ENCODE data around the gene ANKDD1B. TPM values are rescaled to one million over a fixed set of nuclear protein-coding genes. Genes with fewer than 3 reads are reported as not detected.
"Not testable (repeated sequence)": the region's sequence is repeated elsewhere in the genome, so short reads cannot be mapped to it uniquely, and the experiment has no call there.

Gene ANKDD1B
- total and polyA plus RNA-seq, 2 donors = 0.33 to 1.6 TPM

DNA sequence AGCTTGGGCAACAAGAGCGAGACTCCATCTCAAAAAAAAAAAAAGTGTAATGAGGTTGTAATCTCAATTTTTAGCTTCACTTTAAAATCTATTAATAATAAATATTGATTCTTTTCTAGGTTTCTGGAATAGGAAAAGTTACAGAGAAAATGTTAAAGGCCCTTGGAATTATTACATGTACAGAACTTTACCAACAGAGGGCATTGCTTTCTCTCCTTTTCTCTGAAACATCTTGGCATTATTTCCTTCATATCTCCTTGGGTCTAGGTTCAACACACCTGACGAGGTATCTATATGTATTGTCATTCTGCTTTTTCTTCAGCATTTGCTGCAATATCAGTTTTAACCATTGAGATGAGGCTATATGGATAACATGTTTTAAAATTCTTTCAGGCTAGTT lies 26.6 kb upstream of the ANKDD1B start:
- Histone ChIP-seq H3K4me3 (ENCODE audit: low read length in 2 of 2) (no peak overlapping the region), H3K9me3 (ENCODE audit: control insufficient read depth in 2 of 2, insufficient read depth in 1 of 2, low read length in 1 of 2) (no peaks in the 10 kb centered on the region), H3K27ac (ENCODE audit: low read depth in 1 of 2, low read length in 1 of 2) (no peak overlapping the region), H3K27me3 (ENCODE audit: control insufficient read depth in 2 of 2, insufficient read depth in 1 of 2, low read length in 1 of 2) (no peaks in the 10 kb centered on the region), H3K4me1 (ENCODE audit: control insufficient read depth in 2 of 2, insufficient read depth in 2 of 2, low read length in 2 of 2) (no peaks in the 10 kb centered on the region), H3K36me3 (ENCODE audit: control insufficient read depth in 2 of 2, insufficient read depth in 2 of 2, low read length in 1 of 2) (peaks cover 0 to 7% of the 10 kb centered on the region in 2 donors)
- no peak for DNase-seq (ENCODE audit: low read depth in 6 of 9, low spot score in 9 of 9)
- 94% methylated on average over 2 of the region's 2 CpGs for WGBS

DNA sequence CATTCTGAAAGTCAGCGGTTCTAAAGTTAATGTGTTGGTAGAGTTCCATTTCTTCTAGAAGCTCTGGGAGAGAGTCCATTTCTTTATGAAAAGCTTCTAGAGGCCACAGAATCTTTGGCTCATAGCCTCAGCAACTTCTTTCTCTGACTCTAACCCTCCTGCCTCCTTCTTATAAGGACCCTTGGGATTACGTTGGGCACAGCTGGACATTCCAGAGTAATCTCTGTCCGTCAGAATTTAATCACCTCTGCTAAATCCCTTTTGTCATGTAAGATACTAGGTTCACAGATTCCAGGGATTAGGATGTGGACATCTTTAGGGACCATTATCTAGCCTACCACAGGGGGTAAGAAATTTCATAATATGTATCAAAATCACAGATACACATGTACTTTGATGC lies 22.6 kb upstream of the ANKDD1B start:
- Histone ChIP-seq H3K27ac (ENCODE audit: low read depth in 1 of 2, low read length in 1 of 2) (no peak overlapping the region), H3K9me3 (ENCODE audit: control insufficient read depth in 2 of 2, insufficient read depth in 1 of 2, low read length in 1 of 2) (no peaks in the 10 kb centered on the region), H3K27me3 (ENCODE audit: control insufficient read depth in 2 of 2, insufficient read depth in 1 of 2, low read length in 1 of 2) (no peaks in the 10 kb centered on the region), H3K4me1 (ENCODE audit: control insufficient read depth in 2 of 2, insufficient read depth in 2 of 2, low read length in 2 of 2) (no peaks in the 10 kb centered on the region), H3K4me3 (ENCODE audit: low read length in 2 of 2) (no peak overlapping the region), H3K36me3 (ENCODE audit: control insufficient read depth in 2 of 2, insufficient read depth in 2 of 2, low read length in 1 of 2) (peaks cover 0 to 4% of the 10 kb centered on the region in 2 donors)
- DNase-seq (ENCODE audit: low read depth in 6 of 9, low spot score in 9 of 9) = no peak
- WGBS = 97% methylated on average over 3 of the region's 3 CpGs

DNA sequence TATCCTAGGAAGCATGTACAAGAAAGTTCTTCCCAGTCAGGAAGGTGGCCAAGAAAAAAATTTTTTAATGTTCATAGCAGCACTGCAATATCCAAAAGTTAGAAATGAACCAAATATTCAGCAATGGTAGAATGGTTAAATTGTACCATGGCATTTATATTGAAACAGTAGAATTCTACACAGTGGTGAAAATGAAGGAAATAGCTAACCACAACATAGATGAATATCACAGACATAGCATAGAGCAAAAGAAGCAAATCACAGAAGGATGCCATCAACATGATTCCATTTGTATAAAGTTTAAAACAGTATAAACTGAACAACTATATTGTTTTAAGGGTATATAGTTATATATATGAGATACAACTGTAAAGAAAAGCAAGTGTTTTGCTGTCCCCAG lies 10.7 kb upstream of the ANKDD1B start:
- H3K9me3 ChIP-seq (ENCODE audit: control insufficient read depth in 2 of 2, insufficient read depth in 1 of 2, low read length in 1 of 2) = no peaks in the 10 kb centered on the region
- no peak overlapping the region for H3K27ac ChIP-seq (ENCODE audit: low read depth in 1 of 2, low read length in 1 of 2)
- H3K4me1 ChIP-seq (ENCODE audit: control insufficient read depth in 2 of 2, insufficient read depth in 2 of 2, low read length in 2 of 2) = no peaks in the 10 kb centered on the region
- H3K4me3 ChIP-seq (ENCODE audit: low read length in 2 of 2) = no peak overlapping the region
- H3K27me3 ChIP-seq (ENCODE audit: control insufficient read depth in 2 of 2, insufficient read depth in 1 of 2, low read length in 1 of 2) = no peaks in the 10 kb centered on the region
- H3K36me3 ChIP-seq (ENCODE audit: control insufficient read depth in 2 of 2, insufficient read depth in 2 of 2, low read length in 1 of 2) = peaks cover 6% of the 10 kb centered on the region in 2 donors
- DNase-seq (ENCODE audit: low read depth in 6 of 9, low spot score in 9 of 9) = peak in 3 of 9 donors; percentile 8 to 40 (median 19)

DNA sequence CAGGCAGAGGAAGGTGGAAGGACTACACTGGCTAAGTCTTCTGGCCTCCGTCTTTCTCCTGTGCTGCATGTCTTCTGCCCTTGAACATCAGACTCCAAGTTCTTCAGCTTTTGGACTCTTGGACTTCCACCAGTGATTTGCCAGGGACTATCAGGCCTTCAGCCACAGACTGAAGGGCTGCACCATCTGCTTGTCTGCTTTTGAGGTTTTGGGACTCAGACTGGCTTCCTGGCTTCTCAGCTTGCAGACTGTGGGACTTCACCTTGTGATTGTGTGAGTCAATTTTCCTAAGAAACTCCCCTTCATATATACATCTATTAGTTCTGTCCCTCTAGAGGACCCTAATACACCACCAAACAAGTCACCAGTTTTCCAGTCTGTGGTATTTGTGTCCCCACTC lies 9.7 kb upstream of the ANKDD1B start:
- no peaks in the 10 kb centered on the region for H3K9me3 ChIP-seq (ENCODE audit: control insufficient read depth in 2 of 2, insufficient read depth in 1 of 2, low read length in 1 of 2)
- no peaks in the 10 kb centered on the region for H3K27me3 ChIP-seq (ENCODE audit: control insufficient read depth in 2 of 2, insufficient read depth in 1 of 2, low read length in 1 of 2)

DNA sequence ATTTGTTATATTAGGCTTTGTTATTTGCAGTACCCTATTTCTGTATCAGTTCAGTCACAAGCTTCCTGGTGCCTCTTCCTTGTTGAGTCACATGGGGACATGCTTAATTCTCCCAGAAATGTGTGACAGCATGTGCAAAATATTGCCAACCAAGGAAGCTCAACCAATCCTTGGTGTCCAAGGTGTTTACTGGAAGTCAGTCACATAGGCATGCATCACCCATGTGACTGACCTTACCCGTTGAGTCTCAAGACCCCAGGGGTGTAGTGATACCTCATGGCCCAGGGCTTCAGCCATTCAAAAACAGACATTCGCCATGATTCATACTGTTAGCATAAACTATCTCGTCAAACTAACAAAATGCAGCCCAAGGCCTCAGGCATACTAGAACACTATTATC lies 9.3 kb upstream of the ANKDD1B start:
- Histone ChIP-seq H3K36me3 (ENCODE audit: control insufficient read depth in 2 of 2, insufficient read depth in 2 of 2, low read length in 1 of 2) (peaks cover 6% of the 10 kb centered on the region in 2 donors), H3K27me3 (ENCODE audit: control insufficient read depth in 2 of 2, insufficient read depth in 1 of 2, low read length in 1 of 2) (no peaks in the 10 kb centered on the region), H3K27ac (ENCODE audit: low read depth in 1 of 2, low read length in 1 of 2) (no peak overlapping the region), H3K9me3 (ENCODE audit: control insufficient read depth in 2 of 2, insufficient read depth in 1 of 2, low read length in 1 of 2) (no peaks in the 10 kb centered on the region), H3K4me3 (ENCODE audit: low read length in 2 of 2) (no peak overlapping the region), H3K4me1 (ENCODE audit: control insufficient read depth in 2 of 2, insufficient read depth in 2 of 2, low read length in 2 of 2) (no peaks in the 10 kb centered on the region)
- WGBS = 98% methylated on average over 3 of the region's 3 CpGs
- DNase-seq (ENCODE audit: low read depth in 6 of 9, low spot score in 9 of 9) = no peak

More for the DNA sequence above, 9.7 kb upstream of the ANKDD1B start:
- WGBS = 100% methylated on average over 1 of the region's 1 CpG
- no peak for DNase-seq (ENCODE audit: low read depth in 6 of 9, low spot score in 9 of 9)
- Histone ChIP-seq H3K27ac (ENCODE audit: low read depth in 1 of 2, low read length in 1 of 2) (no peak overlapping the region), H3K36me3 (ENCODE audit: control insufficient read depth in 2 of 2, insufficient read depth in 2 of 2, low read length in 1 of 2) (peaks cover 6% of the 10 kb centered on the region in 2 donors), H3K4me3 (ENCODE audit: low read length in 2 of 2) (no peak overlapping the region), H3K4me1 (ENCODE audit: control insufficient read depth in 2 of 2, insufficient read depth in 2 of 2, low read length in 2 of 2) (no peaks in the 10 kb centered on the region)

DNA sequence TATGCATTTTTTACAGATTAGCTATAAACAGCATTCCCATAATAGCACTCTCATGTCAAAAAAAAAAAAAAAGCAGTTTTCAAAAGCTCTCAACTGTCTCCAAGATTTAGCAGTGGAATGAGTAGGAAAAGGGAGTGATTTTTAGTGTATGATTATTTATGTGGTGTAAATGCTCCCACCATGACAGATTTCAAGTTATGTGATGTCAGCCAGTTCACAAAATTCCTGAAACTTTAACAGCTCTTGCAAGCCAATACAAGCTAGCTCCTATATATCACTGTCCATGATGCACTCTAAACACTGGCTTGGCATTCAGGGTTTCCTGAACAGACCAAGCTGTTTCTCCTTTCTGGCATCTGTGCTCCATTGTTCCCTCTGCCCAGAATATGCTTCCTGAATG lies 7.9 kb upstream of the ANKDD1B start:
- Histone ChIP-seq H3K27ac (ENCODE audit: low read depth in 1 of 2, low read length in 1 of 2) (peak overlapping the region in 1 of 2 donors; percentile 21), H3K9me3 (ENCODE audit: control insufficient read depth in 2 of 2, insufficient read depth in 1 of 2, low read length in 1 of 2) (no peaks in the 10 kb centered on the region), H3K27me3 (ENCODE audit: control insufficient read depth in 2 of 2, insufficient read depth in 1 of 2, low read length in 1 of 2) (no peaks in the 10 kb centered on the region), H3K4me1 (ENCODE audit: control insufficient read depth in 2 of 2, insufficient read depth in 2 of 2, low read length in 2 of 2) (no peaks in the 10 kb centered on the region), H3K4me3 (ENCODE audit: low read length in 2 of 2) (no peak overlapping the region), H3K36me3 (ENCODE audit: control insufficient read depth in 2 of 2, insufficient read depth in 2 of 2, low read length in 1 of 2) (peaks cover 6% of the 10 kb centered on the region in 2 donors)
- DNase-seq (ENCODE audit: low read depth in 6 of 9, low spot score in 9 of 9) = no peak

DNA sequence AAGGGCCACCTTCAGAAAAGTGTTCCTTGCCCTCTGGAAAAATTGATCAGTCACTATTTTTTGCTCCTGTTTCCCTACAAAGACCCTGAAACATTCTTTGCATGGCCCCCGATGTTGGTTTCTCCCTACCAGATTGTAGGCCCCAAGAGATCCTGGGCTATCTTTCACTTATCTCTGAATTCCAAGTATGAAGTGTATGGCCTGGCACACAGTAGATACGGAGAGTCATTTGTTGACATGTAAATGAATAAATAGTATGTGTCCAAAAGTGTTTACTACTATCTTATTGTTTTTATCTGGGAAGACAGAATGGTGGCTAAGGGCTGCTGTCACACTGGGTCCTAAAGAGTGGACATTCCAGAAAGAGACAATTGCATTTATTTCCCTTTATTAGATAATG lies 7.4 kb upstream of the ANKDD1B start:
- Histone ChIP-seq H3K4me3 (ENCODE audit: low read length in 2 of 2) (no peak overlapping the region), H3K4me1 (ENCODE audit: control insufficient read depth in 2 of 2, insufficient read depth in 2 of 2, low read length in 2 of 2) (no peaks in the 10 kb centered on the region), H3K27ac (ENCODE audit: low read depth in 1 of 2, low read length in 1 of 2) (peak overlapping the region in 1 of 2 donors; percentile 21), H3K9me3 (ENCODE audit: control insufficient read depth in 2 of 2, insufficient read depth in 1 of 2, low read length in 1 of 2) (no peaks in the 10 kb centered on the region), H3K27me3 (ENCODE audit: control insufficient read depth in 2 of 2, insufficient read depth in 1 of 2, low read length in 1 of 2) (no peaks in the 10 kb centered on the region), H3K36me3 (ENCODE audit: control insufficient read depth in 2 of 2, insufficient read depth in 2 of 2, low read length in 1 of 2) (peaks cover 6% of the 10 kb centered on the region in 2 donors)
- DNase-seq (ENCODE audit: low read depth in 6 of 9, low spot score in 9 of 9) = no peak
- WGBS = 97% methylated on average over 2 of the region's 2 CpGs

DNA sequence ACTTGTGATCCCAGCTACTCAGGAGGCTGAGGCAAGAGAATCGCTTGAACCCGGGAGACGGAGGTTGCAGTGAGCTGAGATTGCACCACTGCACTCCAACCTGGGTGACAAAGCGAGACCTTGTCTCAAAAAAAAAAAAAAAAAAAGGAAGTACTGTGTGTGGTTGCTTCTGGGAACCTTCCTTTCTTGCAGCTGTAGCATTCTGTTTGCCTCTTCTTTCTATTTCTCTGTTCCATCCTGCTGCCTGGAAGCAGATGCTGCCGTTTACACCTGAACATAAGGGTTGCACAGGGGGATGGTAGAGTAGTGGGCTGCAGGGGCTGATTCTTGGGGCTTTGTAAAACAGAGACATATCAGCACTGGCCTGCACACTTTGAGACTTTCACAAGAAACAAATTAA lies 3.9 kb upstream of the ANKDD1B start:
- DNase-seq (ENCODE audit: low read depth in 6 of 9, low spot score in 9 of 9); H3K27ac ChIP-seq (ENCODE audit: low read depth in 1 of 2, low read length in 1 of 2): not testable (repeated sequence)
- WGBS = 56% methylated on average over 5 of the region's 5 CpGs

DNA sequence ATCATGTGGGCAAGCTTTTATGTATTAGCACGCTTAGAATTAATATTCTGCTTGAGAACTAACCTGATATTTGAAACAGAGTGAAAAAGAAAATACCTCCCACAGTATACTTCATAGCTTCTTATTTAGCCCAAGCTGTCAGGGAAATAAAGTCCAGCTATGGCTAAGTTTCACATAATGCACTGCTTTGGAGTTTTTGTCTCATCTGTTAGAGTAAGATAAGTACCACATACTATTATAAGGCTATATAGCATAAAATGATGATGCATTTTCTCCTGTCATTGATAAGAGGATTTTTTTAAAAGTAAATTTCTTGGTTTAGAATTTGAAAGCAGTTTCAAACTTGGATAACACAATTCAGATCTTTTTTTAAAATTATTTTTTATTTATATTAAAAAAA lies 2.4 kb upstream of the ANKDD1B start:
- no peaks in the 10 kb centered on the region for H3K36me3 ChIP-seq (ENCODE audit: control insufficient read depth in 2 of 2, insufficient read depth in 2 of 2, low read length in 1 of 2)
- no peak overlapping the region for H3K27ac ChIP-seq (ENCODE audit: low read depth in 1 of 2, low read length in 1 of 2)
- H3K4me1 ChIP-seq (ENCODE audit: control insufficient read depth in 2 of 2, insufficient read depth in 2 of 2, low read length in 2 of 2) = peaks cover 5 to 8% of the 10 kb centered on the region in 2 donors
- peaks cover 0 to 13% of the 10 kb centered on the region in 2 donors for H3K27me3 ChIP-seq (ENCODE audit: control insufficient read depth in 2 of 2, insufficient read depth in 1 of 2, low read length in 1 of 2)
- no peaks in the 10 kb centered on the region for H3K9me3 ChIP-seq (ENCODE audit: control insufficient read depth in 2 of 2, insufficient read depth in 1 of 2, low read length in 1 of 2)
- DNase-seq (ENCODE audit: low read depth in 6 of 9, low spot score in 9 of 9) = no peak
- WGBS = 97% methylated on average over 1 of the region's 1 CpG
- no peak overlapping the region for H3K4me3 ChIP-seq (ENCODE audit: low read length in 2 of 2)

More for the DNA sequence above, 3.9 kb upstream of the ANKDD1B start:
- H3K4me3 ChIP-seq (ENCODE audit: low read length in 2 of 2); H3K9me3 ChIP-seq (ENCODE audit: control insufficient read depth in 2 of 2, insufficient read depth in 1 of 2, low read length in 1 of 2); H3K4me1 ChIP-seq (ENCODE audit: control insufficient read depth in 2 of 2, insufficient read depth in 2 of 2, low read length in 2 of 2); H3K36me3 ChIP-seq (ENCODE audit: control insufficient read depth in 2 of 2, insufficient read depth in 2 of 2, low read length in 1 of 2): not testable (repeated sequence)
- H3K27me3 ChIP-seq (ENCODE audit: control insufficient read depth in 2 of 2, insufficient read depth in 1 of 2, low read length in 1 of 2) = peaks cover 0 to 12% of the 10 kb centered on the region in 2 donors

DNA sequence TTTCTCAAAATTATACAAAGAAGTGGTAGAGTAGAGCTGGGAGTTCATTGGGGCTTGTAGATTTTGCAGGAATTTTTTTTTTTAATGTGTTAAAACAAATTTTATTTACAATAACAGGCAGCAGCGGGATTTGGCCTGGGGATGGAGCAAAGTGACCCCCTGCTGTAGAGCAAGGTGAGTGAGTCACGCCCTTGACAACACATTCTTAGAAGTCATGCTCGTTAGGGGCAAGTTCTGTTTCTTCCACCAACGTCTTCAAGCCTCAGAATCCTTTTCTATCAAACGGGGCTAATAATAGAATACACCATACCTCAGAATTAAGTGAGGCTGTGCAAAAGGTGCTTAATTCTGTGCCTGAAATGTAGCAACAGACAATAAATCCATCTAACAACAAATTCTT lies 1.1 kb upstream of the ANKDD1B start:
- H3K36me3 ChIP-seq (ENCODE audit: control insufficient read depth in 2 of 2, insufficient read depth in 2 of 2, low read length in 1 of 2) = no peaks in the 10 kb centered on the region
- H3K9me3 ChIP-seq (ENCODE audit: control insufficient read depth in 2 of 2, insufficient read depth in 1 of 2, low read length in 1 of 2) = no peaks in the 10 kb centered on the region
- H3K27me3 ChIP-seq (ENCODE audit: control insufficient read depth in 2 of 2, insufficient read depth in 1 of 2, low read length in 1 of 2) = peaks cover 0 to 13% of the 10 kb centered on the region in 2 donors
- 98% methylated on average over 5 of the region's 5 CpGs for WGBS
- H3K27ac ChIP-seq (ENCODE audit: low read depth in 1 of 2, low read length in 1 of 2) = no peak overlapping the region
- no peak for DNase-seq (ENCODE audit: low read depth in 6 of 9, low spot score in 9 of 9)
- peaks cover 5 to 8% of the 10 kb centered on the region in 2 donors for H3K4me1 ChIP-seq (ENCODE audit: control insufficient read depth in 2 of 2, insufficient read depth in 2 of 2, low read length in 2 of 2)
- no peak overlapping the region for H3K4me3 ChIP-seq (ENCODE audit: low read length in 2 of 2)

All from thymus (tissue), 11 donors.